ENCODE data around the gene MSL2.
"Not testable (repeated sequence)": the region's sequence is repeated elsewhere in the genome, so short reads cannot be mapped to it uniquely, and the experiment has no call there.

Gene MSL2, protein sequence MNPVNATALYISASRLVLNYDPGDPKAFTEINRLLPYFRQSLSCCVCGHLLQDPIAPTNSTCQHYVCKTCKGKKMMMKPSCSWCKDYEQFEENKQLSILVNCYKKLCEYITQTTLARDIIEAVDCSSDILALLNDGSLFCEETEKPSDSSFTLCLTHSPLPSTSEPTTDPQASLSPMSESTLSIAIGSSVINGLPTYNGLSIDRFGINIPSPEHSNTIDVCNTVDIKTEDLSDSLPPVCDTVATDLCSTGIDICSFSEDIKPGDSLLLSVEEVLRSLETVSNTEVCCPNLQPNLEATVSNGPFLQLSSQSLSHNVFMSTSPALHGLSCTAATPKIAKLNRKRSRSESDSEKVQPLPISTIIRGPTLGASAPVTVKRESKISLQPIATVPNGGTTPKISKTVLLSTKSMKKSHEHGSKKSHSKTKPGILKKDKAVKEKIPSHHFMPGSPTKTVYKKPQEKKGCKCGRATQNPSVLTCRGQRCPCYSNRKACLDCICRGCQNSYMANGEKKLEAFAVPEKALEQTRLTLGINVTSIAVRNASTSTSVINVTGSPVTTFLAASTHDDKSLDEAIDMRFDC

DNA sequence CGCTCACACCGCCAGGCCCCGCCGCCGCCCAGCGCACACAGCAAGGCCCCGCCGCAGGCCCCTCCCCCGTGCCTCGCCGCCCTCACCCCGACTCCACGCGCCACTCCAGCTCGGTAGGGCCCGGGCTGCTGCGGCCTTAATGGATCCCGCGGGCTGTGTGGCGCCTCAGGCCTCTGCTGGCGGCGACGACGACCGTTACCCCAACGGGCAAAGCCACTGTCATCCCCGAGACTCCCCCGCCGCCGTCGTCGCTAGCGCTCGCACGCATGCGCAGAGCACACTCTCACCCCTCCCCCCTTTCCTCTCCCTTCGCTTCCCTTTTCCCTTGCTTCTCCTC, at the start of gene MSL2:
MSL2 (minus strand) TSS at position 272 of the 337 bp plus-strand sequence. CDS start 1,222 bp downstream, outside the sequence.
- H3K4me1 ChIP-seq (ENCODE audit: control insufficient read depth, insufficient read depth, low read length), result peaks cover 10% of the 10 kb centered on the region
- no peaks in the 10 kb centered on the region for H3K27me3 ChIP-seq (ENCODE audit: control insufficient read depth in 1 of 2, insufficient read depth in 2 of 2, low read length in 2 of 2)
- peak within 1 kb of the TSS; percentile 96 to 99 for H3K4me3 ChIP-seq (ENCODE audit: low read length in 2 of 2)

DNA sequence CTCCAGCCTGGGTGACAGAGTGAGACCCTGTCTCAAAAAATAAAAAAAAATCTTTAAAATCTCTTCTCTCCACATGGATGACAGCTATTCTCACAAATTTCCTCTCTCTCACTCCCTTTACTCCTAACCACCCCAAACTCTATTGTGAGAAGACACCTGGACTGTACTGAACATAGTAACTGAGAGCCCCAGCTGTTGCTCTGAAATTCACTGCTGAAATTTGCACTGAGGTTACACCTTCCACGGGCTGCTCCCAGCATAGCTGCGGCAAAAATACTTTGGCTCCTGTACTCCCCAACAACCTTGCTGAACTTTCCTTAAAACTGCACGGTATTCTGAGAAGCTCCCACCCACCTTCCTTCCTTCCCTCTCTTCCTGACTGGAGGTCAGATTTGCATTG, 49.6 kb upstream of the MSL2 start:
- no peak overlapping the region for H3K27ac ChIP-seq (ENCODE audit: low read length)
- no peaks in the 10 kb centered on the region for H3K9me3 ChIP-seq (ENCODE audit: control insufficient read depth in 2 of 2, low read length in 2 of 2)
- H3K36me3 ChIP-seq (ENCODE audit: control insufficient read depth in 2 of 2, insufficient read depth in 2 of 2, low read length in 2 of 2), result no peaks in the 10 kb centered on the region
- H3K4me3 ChIP-seq (ENCODE audit: low read length in 2 of 2), result no peak overlapping the region
- no peak overlapping the region for H3K9ac ChIP-seq (ENCODE audit: low read length in 2 of 2)
- H3K27me3 ChIP-seq (ENCODE audit: control insufficient read depth in 1 of 2, insufficient read depth in 2 of 2, low read length in 2 of 2), result no peaks in the 10 kb centered on the region
- peaks cover 5% of the 10 kb centered on the region for H3K4me1 ChIP-seq (ENCODE audit: control insufficient read depth, insufficient read depth, low read length)

More for the DNA sequence above, at the start of gene MSL2:
- Histone ChIP-seq H3K36me3 (ENCODE audit: control insufficient read depth in 2 of 2, insufficient read depth in 2 of 2, low read length in 2 of 2) (no peaks in the 10 kb centered on the region), H3K9me3 (ENCODE audit: control insufficient read depth in 2 of 2, low read length in 2 of 2) (no peaks in the 10 kb centered on the region), H3K9ac (ENCODE audit: low read length in 2 of 2) (peak within 1 kb of the TSS; percentile 86 to 91), H3K27ac (ENCODE audit: low read length) (peak within 1 kb of the TSS; percentile 95)

DNA sequence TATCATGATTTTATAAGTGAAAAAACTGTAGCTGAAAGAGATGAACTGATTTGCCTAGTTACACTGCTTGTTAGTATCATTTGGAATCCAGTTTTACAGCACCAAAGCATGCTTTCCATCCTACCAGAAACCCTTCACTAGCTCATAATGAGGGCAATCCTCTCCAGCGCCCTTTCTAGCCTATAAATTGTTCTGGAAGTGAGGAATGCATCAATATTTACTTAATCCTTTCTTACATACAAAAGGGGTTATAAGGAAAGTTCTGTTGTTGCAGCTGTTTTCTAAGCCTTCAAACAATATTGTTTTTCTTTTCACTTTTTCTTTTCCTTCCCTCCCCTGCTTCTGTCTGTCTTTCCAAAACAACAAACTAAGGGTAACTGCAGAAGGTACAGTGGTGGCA, 43.0 kb upstream of the MSL2 start:
- H3K27ac ChIP-seq (ENCODE audit: low read length), result no peak overlapping the region
- no peaks in the 10 kb centered on the region for H3K9me3 ChIP-seq (ENCODE audit: control insufficient read depth in 2 of 2, low read length in 2 of 2)
- H3K4me3 ChIP-seq (ENCODE audit: low read length in 2 of 2), result no peak overlapping the region
- no peak overlapping the region for H3K9ac ChIP-seq (ENCODE audit: low read length in 2 of 2)
- no peaks in the 10 kb centered on the region for H3K27me3 ChIP-seq (ENCODE audit: control insufficient read depth in 1 of 2, insufficient read depth in 2 of 2, low read length in 2 of 2)
- H3K4me1 ChIP-seq (ENCODE audit: control insufficient read depth, insufficient read depth, low read length), result no peaks in the 10 kb centered on the region
- no peaks in the 10 kb centered on the region for H3K36me3 ChIP-seq (ENCODE audit: control insufficient read depth in 2 of 2, insufficient read depth in 2 of 2, low read length in 2 of 2)

DNA sequence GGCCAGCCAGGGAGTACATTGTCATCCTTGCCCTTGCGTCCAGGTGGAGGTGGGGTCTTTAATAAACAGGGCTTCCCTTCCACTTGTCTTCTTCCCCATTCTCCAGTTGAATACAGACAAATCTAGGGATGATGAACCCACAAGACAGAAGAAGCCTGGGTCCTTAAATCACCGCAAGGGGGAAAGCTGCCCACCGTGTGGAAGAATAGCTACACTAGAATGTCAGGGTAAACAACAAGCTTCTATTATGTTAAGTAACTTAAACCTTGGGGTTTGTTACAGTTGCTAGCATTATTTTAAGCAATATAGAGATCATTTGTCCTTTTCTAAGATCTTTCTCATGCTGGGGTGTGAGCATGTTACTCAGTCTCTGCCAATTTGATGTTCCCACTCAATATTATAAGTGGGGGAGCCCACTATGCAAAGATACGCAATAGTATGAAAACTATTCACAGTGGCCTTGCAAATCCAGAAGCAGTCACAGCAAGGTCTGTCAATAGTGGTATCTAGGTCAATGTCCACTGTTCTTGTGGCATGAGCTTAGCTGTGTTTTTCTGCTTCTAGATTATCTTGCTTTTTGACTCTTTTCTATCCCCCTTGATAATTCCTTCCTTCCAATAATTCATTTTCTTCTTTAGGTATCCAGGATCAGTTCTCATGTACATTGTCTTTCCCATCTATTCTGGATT, 42.0 kb upstream of the MSL2 start:
- no peaks in the 10 kb centered on the region for H3K4me1 ChIP-seq (ENCODE audit: control insufficient read depth, insufficient read depth, low read length)
- H3K4me3 ChIP-seq (ENCODE audit: low read length in 2 of 2), result no peak overlapping the region

DNA sequence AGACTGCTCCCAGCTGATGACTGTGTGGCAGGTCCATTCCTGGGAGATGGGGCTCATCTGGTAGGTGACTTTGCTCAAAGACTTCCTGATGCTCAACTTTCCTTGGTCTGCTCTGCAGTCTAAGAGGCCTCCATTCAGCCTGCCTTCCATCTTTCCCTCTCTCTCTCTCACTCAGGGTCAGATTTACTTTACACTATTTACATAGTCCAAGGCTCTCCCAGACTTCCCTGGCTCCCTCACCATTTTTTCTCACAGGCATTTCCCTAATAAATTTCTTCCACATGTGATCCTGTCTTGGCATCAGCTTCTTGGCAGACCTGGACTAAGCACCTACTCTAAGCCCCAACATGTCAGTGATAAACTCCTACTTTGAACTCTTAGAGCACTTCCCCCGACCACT, 41.0 kb upstream of the MSL2 start:
- H3K36me3 ChIP-seq (ENCODE audit: control insufficient read depth in 2 of 2, insufficient read depth in 2 of 2, low read length in 2 of 2), result no peaks in the 10 kb centered on the region
- no peaks in the 10 kb centered on the region for H3K27me3 ChIP-seq (ENCODE audit: control insufficient read depth in 1 of 2, insufficient read depth in 2 of 2, low read length in 2 of 2)
- H3K4me3 ChIP-seq (ENCODE audit: low read length in 2 of 2), result no peak overlapping the region
- H3K9me3 ChIP-seq (ENCODE audit: control insufficient read depth in 2 of 2, low read length in 2 of 2), result no peaks in the 10 kb centered on the region
- no peak overlapping the region for H3K27ac ChIP-seq (ENCODE audit: low read length)
- H3K4me1 ChIP-seq (ENCODE audit: control insufficient read depth, insufficient read depth, low read length), result no peaks in the 10 kb centered on the region
- no peak overlapping the region for H3K9ac ChIP-seq (ENCODE audit: low read length in 2 of 2)

More for the DNA sequence above, 42.0 kb upstream of the MSL2 start:
- no peaks in the 10 kb centered on the region for H3K36me3 ChIP-seq (ENCODE audit: control insufficient read depth in 2 of 2, insufficient read depth in 2 of 2, low read length in 2 of 2)
- no peaks in the 10 kb centered on the region for H3K27me3 ChIP-seq (ENCODE audit: control insufficient read depth in 1 of 2, insufficient read depth in 2 of 2, low read length in 2 of 2)
- no peak overlapping the region for H3K9ac ChIP-seq (ENCODE audit: low read length in 2 of 2)
- H3K27ac ChIP-seq (ENCODE audit: low read length), result no peak overlapping the region
- H3K9me3 ChIP-seq (ENCODE audit: control insufficient read depth in 2 of 2, low read length in 2 of 2), result no peaks in the 10 kb centered on the region

DNA sequence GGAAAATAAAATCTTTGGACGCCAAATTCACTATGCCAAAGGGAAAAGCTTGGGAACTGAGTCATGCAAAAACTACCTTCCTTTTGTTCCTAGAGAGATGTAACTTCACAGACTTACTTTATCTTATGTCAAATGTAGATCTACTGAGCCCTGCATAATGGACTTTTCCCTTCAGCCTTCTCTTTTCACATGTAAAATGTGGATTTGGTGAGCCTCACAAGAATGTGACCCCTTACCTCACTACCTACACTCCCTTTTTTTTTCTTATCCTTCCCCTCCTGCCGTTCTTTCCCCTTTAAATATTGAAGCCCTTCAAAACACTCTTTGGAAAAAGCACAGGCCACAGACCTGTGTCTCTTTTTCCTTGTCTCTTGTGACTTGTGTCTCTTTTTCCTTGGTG, 40.0 kb upstream of the MSL2 start:
- no peaks in the 10 kb centered on the region for H3K4me1 ChIP-seq (ENCODE audit: control insufficient read depth, insufficient read depth, low read length)
- no peaks in the 10 kb centered on the region for H3K9me3 ChIP-seq (ENCODE audit: control insufficient read depth in 2 of 2, low read length in 2 of 2)
- H3K27ac ChIP-seq (ENCODE audit: low read length), result no peak overlapping the region
- no peak overlapping the region for H3K9ac ChIP-seq (ENCODE audit: low read length in 2 of 2)
- H3K36me3 ChIP-seq (ENCODE audit: control insufficient read depth in 2 of 2, insufficient read depth in 2 of 2, low read length in 2 of 2), result no peaks in the 10 kb centered on the region
- no peak overlapping the region for H3K4me3 ChIP-seq (ENCODE audit: low read length in 2 of 2)
- H3K27me3 ChIP-seq (ENCODE audit: control insufficient read depth in 1 of 2, insufficient read depth in 2 of 2, low read length in 2 of 2), result no peaks in the 10 kb centered on the region

DNA sequence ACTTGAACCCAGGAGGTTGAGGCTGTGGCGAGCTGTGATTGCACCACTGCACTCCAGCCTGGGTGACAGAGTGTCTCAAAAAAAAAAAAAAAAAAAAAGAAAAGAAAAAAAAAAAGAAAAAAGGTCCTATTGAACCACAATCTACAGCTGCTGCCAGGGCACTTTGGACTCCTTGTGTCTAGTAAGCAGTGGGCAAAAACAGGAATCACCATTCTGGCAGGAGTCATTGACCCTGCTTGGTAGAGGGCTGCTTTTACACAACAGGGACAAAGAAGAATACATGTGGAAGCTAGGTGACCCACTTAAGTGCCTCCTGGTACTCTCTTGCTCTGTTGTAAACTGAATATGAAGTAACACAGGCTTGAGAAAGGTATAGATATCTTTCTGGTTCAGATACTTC, 39.4 kb upstream of the MSL2 start:
- no peak overlapping the region for H3K27ac ChIP-seq (ENCODE audit: low read length)
- no peaks in the 10 kb centered on the region for H3K36me3 ChIP-seq (ENCODE audit: control insufficient read depth in 2 of 2, insufficient read depth in 2 of 2, low read length in 2 of 2)
- no peak overlapping the region for H3K4me3 ChIP-seq (ENCODE audit: low read length in 2 of 2)
- H3K4me1 ChIP-seq (ENCODE audit: control insufficient read depth, insufficient read depth, low read length), result no peaks in the 10 kb centered on the region
- no peaks in the 10 kb centered on the region for H3K9me3 ChIP-seq (ENCODE audit: control insufficient read depth in 2 of 2, low read length in 2 of 2)
- no peaks in the 10 kb centered on the region for H3K27me3 ChIP-seq (ENCODE audit: control insufficient read depth in 1 of 2, insufficient read depth in 2 of 2, low read length in 2 of 2)
- H3K9ac ChIP-seq (ENCODE audit: low read length in 2 of 2), result no peak overlapping the region

DNA sequence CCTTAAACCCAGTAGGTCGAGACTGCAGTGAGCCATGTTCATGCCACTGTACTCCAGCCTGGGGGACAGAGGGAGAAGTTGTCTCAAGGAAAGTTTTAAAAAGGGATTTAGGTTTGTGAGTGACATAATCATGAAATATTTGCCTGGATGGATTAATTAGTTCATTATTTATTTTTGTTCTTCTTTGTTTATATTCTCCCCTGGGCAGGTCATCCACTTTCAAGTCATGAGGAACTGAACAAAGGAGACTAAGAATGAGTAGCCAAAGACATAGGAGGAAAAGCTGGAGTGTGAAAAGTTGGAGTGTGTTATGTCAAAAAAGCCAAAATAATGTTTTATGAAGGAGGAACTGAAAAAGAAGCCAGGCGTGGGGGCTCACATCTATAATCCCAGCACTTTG, 36.3 kb upstream of the MSL2 start:
- H3K9ac ChIP-seq (ENCODE audit: low read length in 2 of 2), result no peak overlapping the region
- H3K4me1 ChIP-seq (ENCODE audit: control insufficient read depth, insufficient read depth, low read length), result no peaks in the 10 kb centered on the region
- no peak overlapping the region for H3K27ac ChIP-seq (ENCODE audit: low read length)
- H3K9me3 ChIP-seq (ENCODE audit: control insufficient read depth in 2 of 2, low read length in 2 of 2), result no peaks in the 10 kb centered on the region
- no peak overlapping the region for H3K4me3 ChIP-seq (ENCODE audit: low read length in 2 of 2)
- no peaks in the 10 kb centered on the region for H3K36me3 ChIP-seq (ENCODE audit: control insufficient read depth in 2 of 2, insufficient read depth in 2 of 2, low read length in 2 of 2)
- no peaks in the 10 kb centered on the region for H3K27me3 ChIP-seq (ENCODE audit: control insufficient read depth in 1 of 2, insufficient read depth in 2 of 2, low read length in 2 of 2)

DNA sequence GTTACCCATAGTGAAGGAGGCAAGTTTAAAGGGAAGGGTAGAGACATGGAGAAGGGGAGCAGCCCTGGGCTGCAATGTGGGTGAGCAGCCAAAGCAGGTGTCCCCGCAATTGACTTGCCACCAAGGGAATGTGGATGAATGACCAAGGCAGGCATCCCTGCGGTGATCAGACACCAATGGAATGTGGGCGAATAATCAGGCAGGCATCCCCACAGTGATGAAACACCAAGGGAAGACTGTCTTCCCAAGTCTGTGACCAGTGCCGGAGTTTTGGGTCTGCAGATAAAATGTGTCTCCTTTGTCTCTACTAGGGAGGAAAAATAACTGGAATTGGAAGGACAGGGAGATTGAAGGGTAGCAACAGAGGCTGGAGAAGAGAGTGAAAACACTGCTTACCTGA, 26.6 kb upstream of the MSL2 start:
- not testable (repeated sequence) for H3K4me3 ChIP-seq (ENCODE audit: low read length in 2 of 2)

DNA sequence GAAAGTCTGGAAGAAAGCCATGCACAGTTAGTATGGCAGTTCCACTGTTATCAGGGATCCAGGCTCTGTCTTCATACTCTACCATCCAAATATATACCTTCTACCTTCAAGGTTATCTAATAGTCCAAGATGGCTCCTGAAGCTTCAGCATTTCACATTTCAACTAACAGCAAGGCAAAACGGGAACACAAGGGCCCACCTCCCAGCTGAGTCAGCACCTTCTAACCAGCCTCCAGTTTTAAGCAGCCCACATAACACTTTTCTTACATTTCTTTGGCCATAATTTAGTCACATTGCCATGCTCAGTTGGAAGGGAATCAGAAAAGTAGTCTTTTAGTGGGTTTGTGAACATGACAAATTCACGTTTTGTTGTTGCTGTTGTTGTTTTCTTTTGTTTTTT, 15.4 kb upstream of the MSL2 start:
- H3K36me3 ChIP-seq (ENCODE audit: control insufficient read depth in 2 of 2, insufficient read depth in 2 of 2, low read length in 2 of 2), result no peaks in the 10 kb centered on the region
- H3K27me3 ChIP-seq (ENCODE audit: control insufficient read depth in 1 of 2, insufficient read depth in 2 of 2, low read length in 2 of 2), result no peaks in the 10 kb centered on the region
- no peak overlapping the region for H3K27ac ChIP-seq (ENCODE audit: low read length)
- no peaks in the 10 kb centered on the region for H3K9me3 ChIP-seq (ENCODE audit: control insufficient read depth in 2 of 2, low read length in 2 of 2)
- no peak overlapping the region for H3K4me3 ChIP-seq (ENCODE audit: low read length in 2 of 2)
- H3K9ac ChIP-seq (ENCODE audit: low read length in 2 of 2), result no peak overlapping the region
- no peaks in the 10 kb centered on the region for H3K4me1 ChIP-seq (ENCODE audit: control insufficient read depth, insufficient read depth, low read length)

More for the DNA sequence above, 26.6 kb upstream of the MSL2 start:
- H3K9me3 ChIP-seq (ENCODE audit: control insufficient read depth in 2 of 2, low read length in 2 of 2); H3K36me3 ChIP-seq (ENCODE audit: control insufficient read depth in 2 of 2, insufficient read depth in 2 of 2, low read length in 2 of 2); H3K27ac ChIP-seq (ENCODE audit: low read length); H3K4me1 ChIP-seq (ENCODE audit: control insufficient read depth, insufficient read depth, low read length); H3K9ac ChIP-seq (ENCODE audit: low read length in 2 of 2); H3K27me3 ChIP-seq (ENCODE audit: control insufficient read depth in 1 of 2, insufficient read depth in 2 of 2, low read length in 2 of 2): not testable (repeated sequence)

DNA sequence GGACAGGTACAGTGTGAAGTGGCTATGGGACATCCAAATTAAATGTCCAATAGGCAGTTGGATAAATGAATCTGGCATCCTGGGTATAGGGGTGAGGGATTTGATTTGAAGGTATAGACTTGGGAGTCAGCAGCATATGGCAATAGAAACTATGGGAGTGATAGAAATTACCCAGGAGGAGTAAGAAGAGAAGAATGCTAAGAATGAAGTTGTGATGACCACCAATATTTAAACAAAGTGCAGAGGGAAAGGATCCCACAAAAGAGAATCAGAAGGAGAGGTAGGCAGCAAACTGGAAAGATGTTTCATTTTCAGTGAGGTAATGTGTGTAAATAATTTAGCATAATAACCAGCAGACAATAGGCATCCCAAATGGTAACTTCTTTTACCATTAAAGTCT, 13.8 kb upstream of the MSL2 start:
- Histone ChIP-seq H3K9me3 (ENCODE audit: control insufficient read depth in 2 of 2, low read length in 2 of 2) (no peaks in the 10 kb centered on the region), H3K36me3 (ENCODE audit: control insufficient read depth in 2 of 2, insufficient read depth in 2 of 2, low read length in 2 of 2) (no peaks in the 10 kb centered on the region), H3K27ac (ENCODE audit: low read length) (no peak overlapping the region), H3K9ac (ENCODE audit: low read length in 2 of 2) (no peak overlapping the region), H3K27me3 (ENCODE audit: control insufficient read depth in 1 of 2, insufficient read depth in 2 of 2, low read length in 2 of 2) (no peaks in the 10 kb centered on the region), H3K4me3 (ENCODE audit: low read length in 2 of 2) (no peak overlapping the region), H3K4me1 (ENCODE audit: control insufficient read depth, insufficient read depth, low read length) (no peaks in the 10 kb centered on the region)
